GM12878 (cell line): ENCODE measurements around the gene ADH6. TPM values are rescaled to one million over a fixed set of nuclear protein-coding genes. Genes with fewer than 3 reads are reported as not detected.

Experiments used
- ATAC-seq: fragments of 200-7000 bp; cut with Tn5 transposase; 3 replicates; pipeline ENCODE4 v1.9.1; 2020; ENCODE audit warnings: mild to moderate bottlenecking, moderate library complexity
- BruUV-seq: library from RNA; stranded (reverse); fragments of 400-500 nt; replicated peaks from 2 replicates; lab custom pipeline; 2021; lab: Mats Ljungman, UMichigan
- CTCF ChIA-PET: fragments of 300-600 bp; sonication (Branson Sonifier 250); formaldehyde crosslinking; extraction: SDS; loops from one replicate; lab custom pipeline; 2021; ENCODE audit warnings: inconsistent platforms; lab: Yijun Ruan, JAX
- POLR2A ChIA-PET: fragments of 350-600 bp; formaldehyde crosslinking; extraction: SDS; loops from one replicate; lab custom pipeline; 2021; ENCODE audit warnings: inconsistent platforms; lab: Charles Lee
- RAD21 ChIA-PET: fragments of 300-600 bp; sonication (Branson Sonifier 250); formaldehyde crosslinking; loops from one replicate; lab custom pipeline; 2023; ENCODE audit warnings: antibody characterized with exemption; ENCODE audit not compliant: unreplicated experiment; lab: Charles Lee
- SMC1A ChIA-PET: fragments of 300-600 bp; sonication (Branson Sonifier 250); formaldehyde crosslinking; loops from one replicate; lab custom pipeline; 2023; ENCODE audit not compliant: unreplicated experiment, uncharacterized antibody; lab: Charles Lee
- DNase-seq: peaks from one replicate; pipeline ENCODE4 v3.0.0-alpha.2; 2011; ENCODE audit warnings: low read depth, low spot score
- FAIRE-seq: peaks from 3 replicates; lab custom pipeline; 2011; peaks lifted over from hg19 to GRCh38; lab: Jason Lieb, UNC
- H2AFZ ChIP-seq: 2 replicates; pipeline ENCODE4 v1.6.0; 2011; ENCODE audit warnings: low read depth, low read length, control low read depth; ENCODE audit not compliant: control insufficient read depth
- H3K27ac ChIP-seq: 2 replicates; pipeline ENCODE4 v1.5.1; 2011; ENCODE audit warnings: control low read depth; ENCODE audit not compliant: control insufficient read depth, insufficient read depth
- H3K27me3 ChIP-seq, 2 experiments: replicated peaks in 1 of 2; 2 replicates each; pipeline versions ENCODE4 v1.6.0 to v1.6.1; 2011; ENCODE audit warnings: low read length in 1 of 2; ENCODE audit not compliant: control insufficient read depth in 2 of 2, insufficient read depth in 2 of 2
- H3K36me3 ChIP-seq, 2 experiments: 2 replicates each; pipeline ENCODE4 v1.5.1; 2011; ENCODE audit warnings: low read length in 1 of 2; ENCODE audit not compliant: control insufficient read depth in 2 of 2, insufficient read depth in 2 of 2
- H3K4me1 ChIP-seq: 2 replicates; pipeline ENCODE4 v1.6.1; 2011; ENCODE audit warnings: mild to moderate bottlenecking, low read length, moderate library complexity, mixed read lengths; ENCODE audit not compliant: control insufficient read depth, insufficient read depth
- H3K4me2 ChIP-seq: 2 replicates; pipeline ENCODE4 v1.6.0; 2011; ENCODE audit warnings: control low read depth; ENCODE audit not compliant: control insufficient read depth, insufficient read depth
- H3K4me3 ChIP-seq: fragments of 200-600 bp; sonication (generic); 2 replicates; pipeline ENCODE4 v1.5.1; 2016
- H3K79me2 ChIP-seq: 2 replicates; pipeline ENCODE4 v1.6.0; 2011; ENCODE audit warnings: low read length; ENCODE audit not compliant: control insufficient read depth, insufficient read depth
- H3K9ac ChIP-seq: 2 replicates; pipeline ENCODE4 v1.8.0; 2011; ENCODE audit warnings: low read length, control low read depth, mixed read lengths; ENCODE audit not compliant: control insufficient read depth, insufficient read depth
- H3K9me3 ChIP-seq: replicated peaks from 3 replicates; pipeline ENCODE4 v1.5.1; 2011; ENCODE audit warnings: mild to moderate bottlenecking, low read length; ENCODE audit not compliant: control insufficient read depth, insufficient read depth
- H4K20me1 ChIP-seq: 2 replicates; pipeline ENCODE4 v1.6.0; 2011; ENCODE audit not compliant: control insufficient read depth, insufficient read depth
- BCL3 ChIP-seq: IDR thresholded peaks from 2 replicates; pipeline ENCODE4 v1.6.1; 2011; ENCODE audit warnings: borderline replicate concordance, low read depth, mild to moderate bottlenecking, moderate library complexity, low read length; ENCODE audit not compliant: insufficient read depth, poor library complexity, severe bottlenecking
- CHD4 ChIP-seq: fragments of 200-600 bp; sonication (generic); IDR thresholded peaks from 2 replicates; pipeline ENCODE4 v1.6.1; 2016; ENCODE audit warnings: mild to moderate bottlenecking
- ETV6 ChIP-seq, 2 experiments: fragments of 450-650 bp in 1 of 2; IDR thresholded peaks in 1 of 2; conservative IDR thresholded peaks in 1 of 2; 2 replicates each; pipeline ENCODE4 v1.6.1; 2014; ENCODE audit warnings: antibody characterized with exemption in 1 of 2, borderline replicate concordance in 1 of 2, low read depth in 1 of 2, mild to moderate bottlenecking in 1 of 2, moderate library complexity in 1 of 2
- FOS ChIP-seq: IDR thresholded peaks from 3 replicates; pipeline ENCODE4 v1.6.1; 2011; ENCODE audit warnings: borderline replicate concordance; ENCODE audit not compliant: insufficient read length; ENCODE audit errors: extremely low read depth
- HDAC6 ChIP-seq: fragments of 200-600 bp; sonication (generic); IDR thresholded peaks from one replicate; pipeline ENCODE4 v1.8.0; 2017; ENCODE audit warnings: antibody characterized with exemption; ENCODE audit not compliant: unreplicated experiment
- MEF2B ChIP-seq: fragments of 450-650 bp; IDR thresholded peaks from 2 replicates; pipeline ENCODE4 v1.6.1; 2018; ENCODE audit warnings: mild to moderate bottlenecking, moderate library complexity; ENCODE audit not compliant: partially characterized antibody, poor library complexity, severe bottlenecking
- NBN ChIP-seq: fragments of 450-650 bp; IDR thresholded peaks from 2 replicates; pipeline ENCODE4 v1.6.1; 2016
- NFYB ChIP-seq: IDR thresholded peaks from 2 replicates; pipeline ENCODE4 v1.6.1; 2011; ENCODE audit warnings: low read depth, mild to moderate bottlenecking, low read length, improper control_type of control experiment, moderate library complexity; ENCODE audit not compliant: insufficient read depth
- PML ChIP-seq: IDR thresholded peaks from 2 replicates; pipeline ENCODE4 v1.6.1; 2012; ENCODE audit warnings: low read length, inconsistent platforms
- PRDM15 ChIP-seq: fragments of 450-650 bp; formaldehyde crosslinking; IDR thresholded peaks from 2 replicates; pipeline ENCODE4 v1.4.0; 2020; ENCODE audit warnings: mild to moderate bottlenecking, moderate library complexity
- RBBP5 ChIP-seq: fragments of 200-600 bp; sonication (generic); conservative IDR thresholded peaks from 2 replicates; pipeline ENCODE4 v1.6.1; 2016
- RELA ChIP-seq: fragments of 450-650 bp; IDR thresholded peaks from 2 replicates; pipeline ENCODE4 v1.8.0; 2014; ENCODE audit warnings: borderline replicate concordance; ENCODE audit not compliant: partially characterized antibody
- SPI1 ChIP-seq: IDR thresholded peaks from 2 replicates; pipeline ENCODE4 v1.6.1; 2011; ENCODE audit warnings: low read depth, mild to moderate bottlenecking, low read length, moderate library complexity, borderline replicate concordance; ENCODE audit not compliant: insufficient read depth
- STAT3 ChIP-seq: IDR thresholded peaks from 2 replicates; pipeline ENCODE4 v1.6.1; 2011; ENCODE audit warnings: low read depth, low read length, improper control_type of control experiment
- ZNF217 ChIP-seq: fragments of 450-650 bp; IDR thresholded peaks from 2 replicates; pipeline ENCODE4 v1.6.1; 2017; ENCODE audit warnings: antibody characterized with exemption, mild to moderate bottlenecking
- ZNF24 ChIP-seq: fragments of 450-650 bp; IDR thresholded peaks from 2 replicates; pipeline ENCODE4 v1.6.1; 2017; ENCODE audit warnings: antibody characterized with exemption, mild to moderate bottlenecking
- ZNF687 ChIP-seq: fragments of 450-650 bp; IDR thresholded peaks from 2 replicates; pipeline ENCODE4 v1.6.1; 2017; ENCODE audit warnings: mild to moderate bottlenecking, moderate library complexity
- WGBS: methylation state at CpG from one replicate; pipeline ENCODE4 v1.1.6; 2016; ENCODE audit warnings: low lambda C conversion rate; ENCODE audit not compliant: insufficient replicate concordance, insufficient coverage; ENCODE audit errors: missing lambda C conversion rate; 5-methylcytosine and 5-hydroxymethylcytosine counted together
- in situ Hi-C: fragments of 300-500 bp; cut with MboI; formaldehyde crosslinking; loops from 9 replicates; pipeline ENCODE4 v1.14.3; 2018; ENCODE audit warnings: mixed read lengths
- intact Hi-C: fragments of 100-400 bp; cut with micrococcal nuclease; formaldehyde crosslinking; loops from one replicate; pipeline ENCODE4 v1.14.2; 2022; ENCODE audit not compliant: unreplicated experiment
- polyA plus RNA-seq, 11 experiments: library from polyadenylated mRNA; depleted of rRNA in 4 of 11; unstranded in 6 of 11; stranded (reverse) in 5 of 11; fragments of >200 nt; fragmentation: Nextera tagmentation in 4 of 11; fragmentation: Illumina TruSeq in 1 of 11; extraction: Ambion mirVana in 4 of 11; extraction: Trizol in 1 of 11; gene quantifications; 1 replicate in 1 of 11; 2 replicates in 10 of 11; pipeline versions ENCODE4 v1.2.1 to v1.2.3, GENCODE V29; 2011 to 2016; ENCODE audit warnings: inconsistent platforms in 2 of 11, missing spikeins in 2 of 11, low read depth in 1 of 11
- total RNA-seq, 4 experiments: library from RNA; depleted of rRNA in 3 of 4; stranded (reverse); fragments of >200 nt in 3 of 4; fragmentation: Illumina TruSeq in 1 of 4; extraction: Trizol in 1 of 4; gene quantifications; 2 replicates each; pipeline versions ENCODE4 v1.2.1 to v1.2.3, GENCODE V29; 2013 to 2021

ADH6 gene
- total and polyA plus RNA-seq, 10 of the 15 experiments (the other 5 are each of a cell fraction or from before 2014, with no cell fraction given) = 0.03 to 0.16 TPM; not detected in 8

- H3K4me2 ChIP-seq = no peak overlapping the region
- no peak for DNase-seq
- ChIA-PET CTCF (no interaction called here), SMC1A (no interaction called here), POLR2A (no interaction called here), RAD21 (no interaction called here)
- ATAC-seq = no peak
- in situ Hi-C loops (no loop called here), intact Hi-C loops (no loop called here)
- no peaks in the 10 kb centered on the region for H3K79me2 ChIP-seq
- H4K20me1 ChIP-seq = no peaks in the 10 kb centered on the region
- H3K27me3 ChIP-seq = no peaks in the 10 kb centered on the region
- H3K9me3 ChIP-seq = no peaks in the 10 kb centered on the region
- no peak overlapping the region for H3K9ac ChIP-seq
- WGBS = 37% methylated on average over 3 of the region's 3 CpGs
- H2AFZ ChIP-seq = no peak overlapping the region
- FAIRE-seq = no peak
- H3K4me1 ChIP-seq = no peaks in the 10 kb centered on the region
- no peak overlapping the region for H3K27ac ChIP-seq
- H3K36me3 ChIP-seq = no peaks in the 10 kb centered on the region
- no peak overlapping the region for H3K4me3 ChIP-seq
- no TSS peak for BruUV-seq
- TF ChIP-seq ZNF24 (no peak), CHD4 (no peak), HDAC6 (no peak), ETV6 (conservative IDR thresholded peaks at IDR 0.05 in 1 of 2, IDR thresholded peaks at IDR 0.05 in 1 of 2; ENCODE audit: borderline replicate concordance in 1 of 2, low read depth in 1 of 2) (no peak), SPI1 (no peak), NFYB (no peak), PML (no peak), FOS (no peak), ZNF687 (no peak), RBBP5 (no peak), MEF2B (no peak), STAT3 (no peak), ZNF217 (no peak), RELA (no peak), BCL3 (no peak), NBN (no peak), PRDM15 (CRISPR knock-in tag) (no peak)
Observed at GRCh38 chr4:99157478-99157935, 61.5 kb downstream of the ADH6 start.
